ENCODE measurements around the gene CD99.
"Not testable (repeated sequence)": the region's sequence is repeated elsewhere in the genome, so short reads cannot be mapped to it uniquely, and the experiment has no call there.

The CD99 gene

GRCh38 chrX:2774057-2774456 lies 83.0 kb downstream of the CD99 start:
- no peak for DNase-seq (ENCODE audit: low spot score)

GRCh38 chrX:2774776-2775175 lies 83.7 kb downstream of the CD99 start:
- DNase-seq (ENCODE audit: low spot score): no peak

- not testable (repeated sequence) for DNase-seq (ENCODE audit: low spot score)
Measured at GRCh38 chrX:2780472-2781225, 89.6 kb downstream of the CD99 start.

GRCh38 chrX:2781226-2781571 lies 90.1 kb downstream of the CD99 start:
- DNase-seq (ENCODE audit: low spot score): no peak

GRCh38 chrX:2781698-2782097 lies 90.6 kb downstream of the CD99 start:
- no peak for DNase-seq (ENCODE audit: low spot score)

- DNase-seq (ENCODE audit: low spot score): no peak
Measured at GRCh38 chrX:2782171-2782570, 91.1 kb downstream of the CD99 start.

GRCh38 chrX:2782778-2783177 lies 91.7 kb downstream of the CD99 start:
- no peak for DNase-seq (ENCODE audit: low spot score)

GRCh38 chrX:2784026-2784425 lies 92.9 kb downstream of the CD99 start:
- no peak for DNase-seq (ENCODE audit: low spot score)

- DNase-seq (ENCODE audit: low spot score): no peak
Measured at GRCh38 chrX:2785538-2785937, 94.4 kb downstream of the CD99 start.

- DNase-seq (ENCODE audit: low spot score): no peak
Measured at GRCh38 chrX:2788980-2789379, 97.9 kb downstream of the CD99 start.

- DNase-seq (ENCODE audit: low spot score): no peak
Measured at GRCh38 chrX:2789569-2789968, 98.5 kb downstream of the CD99 start.
